Endothelial cell of umbilical vein (primary cell): ENCODE measurements around the gene STH. TPM values are rescaled to one million over a fixed set of nuclear protein-coding genes. Genes with fewer than 3 reads are reported as not detected.

Experiments used
- BruUV-seq: library from RNA; stranded (reverse); fragments of 400-500 nt; replicated peaks from 2 replicates; lab custom pipeline; 2021; lab: Mats Ljungman, UMichigan
- CTCF ChIA-PET: fragments of 300-600, 350-600 bp; sonication (Branson Sonifier 250); formaldehyde crosslinking; loops from one replicate; lab custom pipeline; 2021; ENCODE audit warnings: antibody characterized with exemption, inconsistent platforms; lab: Charles Lee
- POLR2A ChIA-PET: fragments of 300-600, 350-600 bp; sonication (Branson Sonifier 250); formaldehyde crosslinking; loops from one replicate; lab custom pipeline; 2021; ENCODE audit warnings: antibody characterized with exemption, inconsistent platforms; lab: Charles Lee
- DNase-seq: peaks from one replicate; pipeline ENCODE4 v3.0.0-alpha.2; 2011; ENCODE audit warnings: low read depth, low spot score
- FAIRE-seq: peaks from 2 replicates; lab custom pipeline; 2011; peaks lifted over from hg19 to GRCh38; lab: Jason Lieb, UNC
- H2AFZ ChIP-seq: 2 replicates; pipeline ENCODE4 v1.6.0; 2012; ENCODE audit warnings: low read depth, low read length, control low read depth, inconsistent platforms
- H3K27ac ChIP-seq: 2 replicates; pipeline ENCODE4 v1.5.1; 2011; ENCODE audit warnings: low read depth, mild to moderate bottlenecking, control low read depth, low read length, moderate library complexity; ENCODE audit not compliant: insufficient read depth
- H3K27me3 ChIP-seq, 2 experiments: 2 replicates each; pipeline versions ENCODE4 v1.6.0 to v1.6.1; 2011; ENCODE audit warnings: low read length in 2 of 2, mixed read lengths in 1 of 2; ENCODE audit not compliant: control insufficient read depth in 2 of 2, insufficient read depth in 2 of 2
- H3K36me3 ChIP-seq, 2 experiments: 2 replicates in 1 of 2; 3 replicates in 1 of 2; pipeline ENCODE4 v1.5.1; 2011; ENCODE audit warnings: low read length in 2 of 2, mild to moderate bottlenecking in 1 of 2, moderate library complexity in 1 of 2; ENCODE audit not compliant: control insufficient read depth in 2 of 2, insufficient read depth in 2 of 2; ENCODE audit errors: extremely low read depth in 1 of 2
- H3K4me1 ChIP-seq: 3 replicates; pipeline ENCODE4 v1.5.1; 2011; ENCODE audit warnings: mild to moderate bottlenecking, low read length; ENCODE audit not compliant: control insufficient read depth, insufficient read depth; ENCODE audit errors: extremely low read depth
- H3K4me2 ChIP-seq: 2 replicates; pipeline ENCODE4 v1.6.1; 2011; ENCODE audit warnings: low read length, control low read depth, mixed read lengths; ENCODE audit not compliant: insufficient read depth
- H3K4me3 ChIP-seq, 3 experiments: fragments of 200-600 bp in 1 of 3; sonication (generic), shearing (Covaris generic) in 1 of 3; replicated peaks in 1 of 3; 2 replicates each; pipeline ENCODE4 v1.5.1; 2011 to 2016; ENCODE audit warnings: control low read depth in 3 of 3, low read length in 3 of 3, mild to moderate bottlenecking in 2 of 3, inconsistent platforms in 1 of 3, low read depth in 1 of 3, moderate library complexity in 1 of 3; ENCODE audit not compliant: insufficient read depth in 1 of 3
- H3K79me2 ChIP-seq: 2 replicates; pipeline ENCODE4 v1.6.0; 2012; ENCODE audit warnings: low read length, inconsistent platforms; ENCODE audit not compliant: control insufficient read depth, insufficient read depth
- H3K9ac ChIP-seq: replicated peaks from 2 replicates; pipeline ENCODE3; 2011; ENCODE audit warnings: low read length, control low read depth; ENCODE audit not compliant: insufficient read depth; ENCODE audit errors: extremely low read depth
- H3K9me1 ChIP-seq: replicated peaks from 3 replicates; pipeline ENCODE4 v1.6.0; 2011; ENCODE audit warnings: mild to moderate bottlenecking, low read length; ENCODE audit not compliant: control insufficient read depth, insufficient read depth; ENCODE audit errors: extremely low read depth
- H3K9me3 ChIP-seq: replicated peaks from 2 replicates; pipeline ENCODE4 v1.5.1; 2012; ENCODE audit warnings: low read length, inconsistent platforms; ENCODE audit not compliant: control insufficient read depth, insufficient read depth
- H4K20me1 ChIP-seq: replicated peaks from 2 replicates; pipeline ENCODE3; 2011; ENCODE audit warnings: mild to moderate bottlenecking, low read length; ENCODE audit not compliant: control insufficient read depth, insufficient read depth; ENCODE audit errors: extremely low read depth
- CTCF ChIP-seq, 2 donors: IDR thresholded peaks; 1 replicate in 1 of 2; 2 replicates in 1 of 2; pipeline ENCODE4 v1.5.1; 2011; ENCODE audit warnings: low read length in 2 of 2, mild to moderate bottlenecking in 2 of 2, moderate library complexity in 2 of 2, control low read depth in 1 of 2, inconsistent platforms in 1 of 2, low read depth in 1 of 2; ENCODE audit not compliant: insufficient read depth in 1 of 2; ENCODE audit errors: extremely low read depth in 1 of 2
- EZH2 ChIP-seq: IDR thresholded peaks from 2 replicates; pipeline ENCODE4 v1.6.1; 2012; ENCODE audit warnings: borderline replicate concordance, low read depth, mild to moderate bottlenecking, moderate library complexity, low read length, inconsistent platforms; ENCODE audit not compliant: severe bottlenecking
- GATA2 ChIP-seq: IDR thresholded peaks from 2 replicates; pipeline ENCODE4 v1.7.0; 2011; ENCODE audit warnings: low read depth, mild to moderate bottlenecking, moderate library complexity, mixed read lengths, low read length; ENCODE audit not compliant: insufficient read length, insufficient read depth
- JUN ChIP-seq: IDR thresholded peaks from 2 replicates; pipeline ENCODE4 v1.6.1; 2011; ENCODE audit warnings: borderline replicate concordance, low read depth; ENCODE audit not compliant: insufficient read length, insufficient read depth
- POLR2A ChIP-seq: IDR thresholded peaks from 2 replicates; pipeline ENCODE4 v1.6.1; 2012; ENCODE audit warnings: low read depth, mild to moderate bottlenecking, control low read depth, low read length
- POLR2AphosphoS5 ChIP-seq: IDR thresholded peaks from 2 replicates; pipeline ENCODE4 v1.6.1; 2012; ENCODE audit warnings: low read depth, mild to moderate bottlenecking, control low read depth, low read length, moderate library complexity; ENCODE audit not compliant: insufficient read depth
- dilution Hi-C: fragments of 300-500 bp; cut with MboI; formaldehyde crosslinking; loops from one replicate; pipeline ENCODE4 v1.15.0; 2019; ENCODE audit warnings: low sequenced_read_pairs; ENCODE audit not compliant: extremely low pct_ligation_motif_present
- intact Hi-C: fragments of 100-400 bp; cut with micrococcal nuclease; formaldehyde crosslinking; loops from one replicate; pipeline ENCODE4 v1.10.0; 2022
- polyA plus RNA-seq, 4 experiments: library from polyadenylated mRNA; depleted of rRNA in 3 of 4; stranded (reverse) in 3 of 4; unstranded in 1 of 4; fragments of >200 nt; gene quantifications; 2 replicates each; pipeline versions ENCODE4 v1.2.1 to v1.2.3, GENCODE V29; 2011 to 2012; ENCODE audit warnings: missing spikeins in 1 of 4
- total RNA-seq: library from RNA; stranded (reverse); gene quantifications from 2 replicates; pipeline ENCODE4 v1.2.3, GENCODE V29; 2021

STH gene
- total and polyA plus RNA-seq, 2 donors (not counting 3 experiments of a cell fraction or from before 2014, with no cell fraction given) = not detected

- CTCF ChIA-PET = interaction anchor here (1.7 to 3.7 kb wide), 6 partner anchors 13 to 167 kb away, joined by 7 to 131 read pairs (median 62); partner anchors contain the start of gene KANSL1
- intact Hi-C loops = loop anchor here (2.0 kb wide), 1 partner anchor 15 kb away; no protein-coding TSS in a partner anchor
- H3K27me3 ChIP-seq = no peaks in the 10 kb centered on the region
- H3K9me3 ChIP-seq = no peaks in the 10 kb centered on the region
- H3K27ac ChIP-seq = no peak overlapping the region
- H3K9ac ChIP-seq = no peak overlapping the region
- peaks cover 9% of the 10 kb centered on the region for H3K4me1 ChIP-seq
- dilution Hi-C loops = no loop called here
- POLR2A ChIA-PET = interaction anchor here (0.5 kb wide), 1 partner anchor 166 kb away, joined by 3 read pairs; no protein-coding TSS in a partner anchor
- H3K79me2 ChIP-seq = peaks cover 2% of the 10 kb centered on the region
- H3K36me3 ChIP-seq = peaks cover 10 to 15% of the 10 kb centered on the region in 2 experiments
- TSS peak; percentile 2 for BruUV-seq
- FAIRE-seq (no peak), DNase-seq (no peak)
- H3K4me3 ChIP-seq = no peak overlapping the region
- no peaks in the 10 kb centered on the region for H3K9me1 ChIP-seq
- H3K4me2 ChIP-seq = no peak overlapping the region
- no peak overlapping the region for H2AFZ ChIP-seq
- TF ChIP-seq POLR2AphosphoS5 = no peak
- no peak for TF ChIP-seq POLR2A
- no peak for TF ChIP-seq GATA2
- TF ChIP-seq EZH2 = no peak
- no peak for TF ChIP-seq CTCF (IDR thresholded peaks at IDR 0.05; ENCODE audit: extremely low read depth in 1 of 2, insufficient read depth in 1 of 2, low read depth in 1 of 2, low read length in 2 of 2)
- TF ChIP-seq JUN = no peak
- H4K20me1 ChIP-seq = no peaks in the 10 kb centered on the region
These were observed 46.6 kb downstream of the STH start for GRCh38 chr17:46045639-46046038.
